ENCODE data around the gene KCNH5.
"Not testable (repeated sequence)": the region's sequence is repeated elsewhere in the genome, so short reads cannot be mapped to it uniquely, and the experiment has no call there.

DNA sequence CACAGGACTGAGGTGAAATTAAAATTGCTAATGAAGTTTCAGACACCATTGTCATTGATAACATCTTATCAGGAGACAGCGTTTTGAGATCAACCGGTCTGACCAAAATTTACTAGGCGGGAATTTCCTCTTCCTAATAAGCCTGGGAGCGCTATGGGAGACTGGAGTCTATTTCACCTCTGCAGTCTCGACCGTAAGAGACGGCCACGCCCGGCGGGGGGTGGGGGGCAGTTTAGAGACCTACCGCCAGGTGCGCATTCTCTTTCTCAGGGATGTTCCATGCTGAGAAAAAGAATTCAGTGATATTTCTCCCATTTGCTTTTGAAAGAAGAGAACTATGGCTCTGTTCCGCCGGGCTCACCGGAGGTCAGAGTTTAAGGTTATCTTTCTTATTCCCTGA lies 263.9 kb downstream of the KCNH5 start:
- TF ChIP-seq, protein P1, sequence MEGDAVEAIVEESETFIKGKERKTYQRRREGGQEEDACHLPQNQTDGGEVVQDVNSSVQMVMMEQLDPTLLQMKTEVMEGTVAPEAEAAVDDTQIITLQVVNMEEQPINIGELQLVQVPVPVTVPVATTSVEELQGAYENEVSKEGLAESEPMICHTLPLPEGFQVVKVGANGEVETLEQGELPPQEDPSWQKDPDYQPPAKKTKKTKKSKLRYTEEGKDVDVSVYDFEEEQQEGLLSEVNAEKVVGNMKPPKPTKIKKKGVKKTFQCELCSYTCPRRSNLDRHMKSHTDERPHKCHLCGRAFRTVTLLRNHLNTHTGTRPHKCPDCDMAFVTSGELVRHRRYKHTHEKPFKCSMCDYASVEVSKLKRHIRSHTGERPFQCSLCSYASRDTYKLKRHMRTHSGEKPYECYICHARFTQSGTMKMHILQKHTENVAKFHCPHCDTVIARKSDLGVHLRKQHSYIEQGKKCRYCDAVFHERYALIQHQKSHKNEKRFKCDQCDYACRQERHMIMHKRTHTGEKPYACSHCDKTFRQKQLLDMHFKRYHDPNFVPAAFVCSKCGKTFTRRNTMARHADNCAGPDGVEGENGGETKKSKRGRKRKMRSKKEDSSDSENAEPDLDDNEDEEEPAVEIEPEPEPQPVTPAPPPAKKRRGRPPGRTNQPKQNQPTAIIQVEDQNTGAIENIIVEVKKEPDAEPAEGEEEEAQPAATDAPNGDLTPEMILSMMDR (conservative IDR thresholded peaks at IDR 0.05): not testable (repeated sequence)
- TF ChIP-seq ZFX (IDR thresholded peaks at IDR 0.05): not testable (repeated sequence)

Data from C4-2B (cell line).